Stimulated activated CD8-positive, alpha-beta memory T cell treated with anti-CD3 and anti-CD28 coated beads, Interleukin-2, amount 100 ng/mL, for 48 hours (primary cell): ENCODE results near the gene XRCC4.

Source experiments
- DNase-seq, 2 donors: peaks; one replicate each; pipeline ENCODE4 v3.0.0-alpha.2; 2020; ENCODE audit warnings: low read depth in 2 of 2

Gene XRCC4

GRCh38 chr5:83071286-83072051 is 5.9 kb upstream of the XRCC4 start:
- DNase-seq = no peak

DNA sequence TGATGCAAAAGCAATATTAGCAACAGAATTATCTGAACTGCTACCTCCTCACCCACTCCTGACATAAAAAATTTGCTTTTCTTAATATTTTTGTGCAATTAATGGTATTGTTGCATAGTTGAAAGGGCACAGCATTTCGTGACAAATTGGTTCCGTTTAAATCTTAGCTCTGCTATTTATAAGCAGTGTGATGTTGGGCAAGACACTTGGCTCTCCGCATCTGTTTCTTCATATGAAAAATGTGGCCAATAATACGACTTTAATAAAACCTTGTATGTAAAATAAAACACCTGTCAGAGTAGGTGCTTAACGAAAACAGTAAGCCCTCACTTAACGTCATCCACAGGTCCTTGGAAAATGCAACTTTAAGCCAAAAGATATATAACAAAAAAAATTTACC is 4.4 kb upstream of the XRCC4 start:
- DNase-seq = no peak

- DNase-seq = peak in 1 of 2 donors; percentile 6
Measured at GRCh38 chr5:83077662-83078261, 415 bp downstream of the XRCC4 start.

GRCh38 chr5:83082750-83083149 is 5.4 kb downstream of the XRCC4 start:
- no peak for DNase-seq

DNA sequence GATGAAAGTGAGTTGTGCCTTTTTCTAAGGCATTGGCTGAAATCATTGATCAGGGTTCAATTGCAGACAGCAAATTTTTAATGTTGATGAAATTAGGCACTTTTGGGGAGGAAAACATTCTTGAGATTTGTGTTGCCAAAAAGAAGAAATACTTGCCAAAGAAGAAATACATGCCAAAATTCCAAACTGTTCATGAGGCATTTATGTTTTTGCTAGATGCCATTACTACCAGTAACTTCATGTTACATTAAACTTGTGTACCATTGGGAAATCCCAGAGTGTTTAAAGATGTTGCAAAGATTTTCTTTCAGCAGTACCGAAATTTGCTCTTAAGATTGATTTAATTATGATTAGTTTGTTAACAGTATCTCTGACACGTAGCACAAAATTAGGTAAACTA is 7.0 kb downstream of the XRCC4 start:
- DNase-seq = no peak

- DNase-seq = no peak
Measured at GRCh38 chr5:83085106-83085505, 7.8 kb downstream of the XRCC4 start.

DNA sequence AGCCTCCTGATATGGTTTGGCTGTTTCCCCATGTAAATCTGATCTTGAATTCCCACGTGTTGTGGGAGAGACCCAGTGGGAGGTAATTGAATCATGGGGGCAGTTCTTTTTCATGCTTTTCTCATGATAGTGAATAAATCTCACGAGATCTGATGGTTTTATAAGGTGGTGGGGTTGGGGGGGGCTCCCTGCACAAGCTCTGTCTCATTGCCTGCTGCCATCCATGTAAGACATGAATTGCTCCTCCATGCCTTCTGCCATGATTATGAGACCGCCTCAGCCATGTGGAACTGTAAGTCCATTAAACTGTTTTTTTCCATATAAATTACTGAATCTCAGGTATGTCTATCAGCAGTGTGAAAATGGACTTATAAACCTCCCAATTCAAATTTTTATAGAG is 12.8 kb downstream of the XRCC4 start:
- no peak for DNase-seq

GRCh38 chr5:83092619-83093018 is 15.3 kb downstream of the XRCC4 start:
- DNase-seq = no peak

- DNase-seq = no peak
Measured at GRCh38 chr5:83093692-83094091, 16.3 kb downstream of the XRCC4 start.

DNA sequence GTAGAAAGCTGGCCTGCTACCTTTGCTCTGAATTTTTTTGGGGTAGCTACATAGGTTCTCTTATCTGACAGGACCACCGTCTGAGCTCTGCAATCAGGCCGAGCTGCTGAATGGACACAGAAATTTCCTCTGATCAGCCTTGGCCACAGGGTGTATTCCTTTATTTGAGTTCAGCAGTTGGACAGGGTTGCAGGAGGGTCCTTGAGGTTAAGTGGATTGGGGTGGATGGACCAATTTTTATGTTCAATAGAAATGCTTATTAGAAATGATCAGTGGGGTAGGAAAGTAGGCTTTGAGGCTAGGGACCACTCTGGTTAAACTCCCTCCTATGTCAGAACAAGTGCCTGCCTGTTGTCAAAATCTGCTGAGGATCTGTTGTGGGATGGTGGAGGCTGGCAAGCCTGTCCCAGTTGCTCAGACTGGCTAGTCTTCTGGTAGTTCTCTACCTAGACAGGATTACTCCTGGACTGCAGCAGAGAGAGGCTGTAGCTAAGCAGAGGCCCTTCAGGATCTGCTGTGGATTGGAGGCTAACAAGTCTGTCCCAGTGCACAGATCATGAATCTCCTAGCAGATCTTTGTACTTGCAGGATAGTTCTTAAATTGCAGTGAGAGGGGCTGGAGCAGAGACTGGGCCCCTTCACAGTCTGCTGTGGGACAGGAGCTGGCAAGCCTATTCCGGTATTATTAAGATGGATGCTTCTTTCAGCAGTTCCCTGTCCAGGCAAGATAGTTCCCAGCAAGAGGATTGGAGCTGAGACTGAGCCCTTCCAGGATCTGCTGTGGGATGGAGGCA is 18.0 kb downstream of the XRCC4 start:
- DNase-seq = no peak

GRCh38 chr5:83095957-83096539 is 18.7 kb downstream of the XRCC4 start:
- DNase-seq = no peak

DNA sequence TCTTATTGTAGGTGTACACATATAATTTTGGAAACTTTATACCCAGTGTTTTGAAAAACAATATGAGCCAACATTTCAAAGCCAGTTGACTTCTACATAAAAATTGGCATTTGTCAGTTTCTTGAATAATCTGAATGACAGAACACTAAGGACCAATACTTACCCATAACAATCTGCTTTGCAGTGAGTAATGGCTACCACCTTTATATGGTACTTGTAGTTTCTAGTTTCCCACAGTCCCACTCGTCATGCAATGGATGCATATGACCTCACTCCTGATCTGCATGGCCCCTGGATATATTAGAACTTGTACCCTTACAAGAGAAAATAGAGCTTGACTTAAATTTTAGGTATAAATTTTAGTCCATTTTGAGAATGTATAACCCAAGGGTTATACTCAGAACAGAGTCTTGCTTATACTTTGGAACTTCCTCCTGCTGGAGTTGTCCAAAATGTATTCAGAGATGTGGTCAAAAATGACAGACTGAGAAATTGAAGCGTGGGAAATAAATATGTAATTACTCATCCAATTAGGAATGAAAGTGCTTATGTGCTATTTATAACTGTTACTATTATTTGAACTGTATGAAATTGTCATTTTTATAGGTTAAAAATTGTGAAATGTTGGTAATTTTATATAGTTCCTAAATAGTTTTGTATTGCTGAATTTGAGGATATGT is 19.5 kb downstream of the XRCC4 start:
- DNase-seq = no peak

DNA sequence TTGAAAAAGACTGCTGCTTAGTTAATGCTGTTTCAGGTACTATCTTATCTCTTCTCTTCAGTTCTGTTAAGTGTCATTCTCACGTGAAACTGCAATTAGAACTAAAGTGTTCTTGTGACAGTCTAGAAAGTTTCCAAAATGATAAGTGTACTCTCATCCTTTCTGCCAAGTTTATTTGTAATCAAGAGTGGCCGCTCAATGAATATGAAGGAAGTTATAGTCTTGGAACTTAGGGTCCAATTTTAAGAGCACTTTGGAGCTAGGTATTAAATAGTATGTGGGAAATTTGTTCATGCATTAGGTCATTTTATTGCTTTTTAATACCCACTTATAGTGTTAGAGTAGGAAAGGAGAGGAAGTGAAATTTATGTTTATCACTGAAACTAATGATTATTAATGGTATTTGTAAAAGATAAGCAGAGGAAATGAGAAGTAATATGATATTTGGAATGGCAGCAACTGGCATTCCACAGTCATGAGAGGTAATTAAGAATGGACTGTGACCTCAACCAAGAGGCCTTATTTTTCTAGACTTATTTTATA is 20.4 kb downstream of the XRCC4 start:
- DNase-seq = no peak

GRCh38 chr5:83099001-83099400 is 21.7 kb downstream of the XRCC4 start:
- no peak for DNase-seq

DNA sequence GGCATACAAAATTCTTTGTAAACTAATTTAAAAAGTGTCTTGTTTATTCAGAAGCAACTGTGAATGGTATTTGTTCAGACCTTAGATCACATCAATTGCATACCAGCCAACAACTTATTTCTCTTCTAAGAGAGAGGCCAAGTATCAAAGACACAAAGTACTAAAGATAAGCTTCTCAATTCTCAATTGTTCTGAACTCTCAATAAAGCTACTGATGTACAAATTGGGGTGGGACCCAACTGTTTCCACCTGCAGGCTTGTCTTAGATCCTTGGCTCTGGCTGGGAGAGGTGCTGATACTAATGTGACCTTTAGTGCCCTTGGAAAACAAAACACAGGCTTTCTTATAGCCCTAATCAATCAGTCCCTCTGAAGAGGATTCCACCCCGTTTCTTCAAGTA is 22.1 kb downstream of the XRCC4 start:
- DNase-seq = no peak

DNA sequence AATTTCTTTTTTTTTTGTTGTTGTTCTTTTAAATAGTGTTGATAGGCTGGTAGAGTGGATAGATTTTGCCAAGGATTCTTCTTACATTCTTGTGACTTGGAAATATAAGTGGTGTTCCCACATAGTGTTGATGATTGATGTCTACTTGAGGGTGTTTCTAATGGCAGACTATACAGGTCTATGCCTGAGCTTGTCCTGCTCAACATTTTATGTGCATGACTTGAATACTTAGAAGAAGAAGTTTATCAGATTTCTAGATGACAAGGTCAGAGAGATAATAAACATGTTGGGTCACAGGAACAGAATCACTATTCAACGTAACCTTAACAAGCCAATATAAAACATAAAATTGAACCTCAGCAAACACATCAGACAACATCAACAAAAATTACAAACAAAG is 24.2 kb downstream of the XRCC4 start:
- DNase-seq = no peak

GRCh38 chr5:83102364-83102980 is 25.1 kb downstream of the XRCC4 start:
- no peak for DNase-seq

DNA sequence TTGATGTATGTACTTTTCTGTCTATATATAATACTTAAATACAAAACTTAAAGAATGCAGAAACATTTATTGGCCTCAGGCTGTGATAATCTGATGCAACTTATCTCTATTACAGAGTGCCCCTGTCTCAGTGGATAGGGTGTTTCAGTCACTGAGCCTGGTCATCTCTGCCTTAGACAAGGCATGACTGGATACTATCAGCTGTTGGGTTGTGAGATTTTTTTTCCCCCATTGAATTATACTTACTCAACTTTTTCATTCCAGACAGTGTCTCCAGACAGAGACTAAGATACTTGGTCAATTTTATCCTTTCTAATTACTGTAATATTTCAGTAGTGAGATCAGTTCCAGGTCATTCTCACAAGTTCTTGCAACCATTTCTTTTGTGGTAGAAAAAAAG is 26.7 kb downstream of the XRCC4 start:
- no peak for DNase-seq

GRCh38 chr5:83107692-83108420 is 30.5 kb downstream of the XRCC4 start:
- no peak for DNase-seq

DNA sequence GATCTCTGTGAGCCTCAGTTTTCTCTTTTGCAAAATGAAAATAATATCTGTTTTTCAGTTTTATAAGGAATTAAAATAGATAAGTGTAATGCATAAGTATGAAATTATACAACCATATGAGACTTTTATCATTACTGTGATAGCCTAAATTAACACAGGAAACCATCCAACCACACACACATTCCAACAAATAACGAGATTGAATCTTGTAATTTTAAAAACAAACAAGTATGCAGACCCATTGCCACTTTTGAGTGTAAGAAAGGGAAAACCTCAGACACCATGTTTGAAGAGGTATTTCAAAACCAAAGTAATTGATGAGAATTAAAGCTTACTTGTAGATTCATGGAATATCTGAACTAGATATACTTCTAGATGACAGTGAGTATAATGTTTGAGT is 32.0 kb downstream of the XRCC4 start:
- no peak for DNase-seq

DNA sequence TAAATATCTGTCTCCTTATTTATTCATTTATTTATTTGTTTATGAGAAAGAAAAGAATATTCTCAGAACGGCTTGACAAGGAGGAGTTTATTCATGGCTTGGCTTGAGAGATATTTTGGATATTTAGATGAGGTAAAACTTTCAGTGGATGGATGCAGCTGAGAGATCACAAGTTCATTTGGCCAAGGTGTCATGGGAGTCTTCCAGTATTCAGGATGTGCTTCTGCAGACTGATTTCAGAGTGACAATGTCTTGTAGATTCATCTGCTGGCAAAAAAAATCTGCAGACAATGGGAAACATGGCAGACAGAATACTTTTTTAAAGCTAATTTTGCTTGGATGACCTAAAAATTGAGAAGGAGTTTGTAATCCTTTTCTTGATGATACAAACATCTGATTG is 38.5 kb downstream of the XRCC4 start:
- DNase-seq = no peak
